HepG2 (cell line): Measurements from ENCODE around the gene RAB6B. TPM values are rescaled to one million over a fixed set of nuclear protein-coding genes. Genes with fewer than 3 reads are reported as not detected.

ENCODE experiments used
- ATF1 ChIP-seq: IDR thresholded peaks from 2 replicates; pipeline ENCODE4 v1.6.1; 2016; ENCODE audit warnings: mild to moderate bottlenecking, control low read depth
- ATF5 ChIP-seq: sonication (generic); formaldehyde crosslinking; IDR thresholded peaks from 2 replicates; pipeline ENCODE4 v1.4.0; 2020; ENCODE audit warnings: mild to moderate bottlenecking, low read depth, missing genetic modification reagents
- CENPBD1 ChIP-seq: sonication (generic); formaldehyde crosslinking; IDR thresholded peaks from 2 replicates; pipeline ENCODE4 v1.8.0; 2022; ENCODE audit warnings: missing genetic modification reagents, low read depth, mild to moderate bottlenecking, borderline replicate concordance
- DMAP1 ChIP-seq: IDR thresholded peaks from 2 replicates; pipeline ENCODE4 v1.6.1; 2016
- GRHL1 ChIP-seq: sonication (generic); formaldehyde crosslinking; conservative IDR thresholded peaks from 2 replicates; pipeline ENCODE4 v1.8.0; 2022; ENCODE audit warnings: missing genetic modification reagents
- HNRNPUL1 ChIP-seq: fragments of 200-400 bp; formaldehyde crosslinking; IDR thresholded peaks from 2 replicates; pipeline ENCODE4 v1.6.1; 2017; ENCODE audit warnings: low read depth, mild to moderate bottlenecking, low read length, moderate library complexity
- IRF2 ChIP-seq: IDR thresholded peaks from 2 replicates; pipeline ENCODE4 v1.6.1; 2018; ENCODE audit warnings: missing genetic modification reagents, missing compliant biosample characterization
- KAT7 ChIP-seq: IDR thresholded peaks from 2 replicates; pipeline ENCODE4 v1.6.1; 2018; ENCODE audit warnings: borderline replicate concordance, missing compliant biosample characterization
- MAFF ChIP-seq: IDR thresholded peaks from 2 replicates; pipeline ENCODE4 v1.6.1; 2011; ENCODE audit warnings: low read depth, low read length, improper control_type of control experiment
- RFXAP ChIP-seq: sonication (generic); formaldehyde crosslinking; IDR thresholded peaks from 2 replicates; pipeline ENCODE4 v1.4.0; 2020; ENCODE audit warnings: missing genetic modification reagents, borderline replicate concordance
- SOX6 ChIP-seq, 2 experiments: fragments of 450-650 bp in 1 of 2; sonication (generic) in 1 of 2; formaldehyde crosslinking in 1 of 2; IDR thresholded peaks; 2 replicates each; pipeline versions ENCODE4 v1.4.0 to v1.6.1; 2017 to 2020; ENCODE audit warnings: antibody characterized with exemption in 1 of 2, mild to moderate bottlenecking in 1 of 2, missing genetic modification reagents in 1 of 2
- TCF7 ChIP-seq: sonication (generic); IDR thresholded peaks from 2 replicates; pipeline ENCODE4 v1.6.1; 2016; ENCODE audit warnings: antibody characterized with exemption, low read depth
- XBP1 ChIP-seq: sonication (generic); formaldehyde crosslinking; IDR thresholded peaks from 2 replicates; pipeline ENCODE4 v1.5.0; 2020; ENCODE audit warnings: missing genetic modification reagents
- ZNF709 ChIP-seq: sonication (generic); formaldehyde crosslinking; IDR thresholded peaks from 2 replicates; pipeline ENCODE4 v1.5.0; 2020; ENCODE audit warnings: mild to moderate bottlenecking, missing genetic modification reagents
- polyA plus RNA-seq, 8 experiments: library from polyadenylated mRNA; depleted of rRNA in 3 of 8; stranded (reverse) in 7 of 8; unstranded in 1 of 8; fragments of >200 nt; fragmentation: Illumina TruSeq in 4 of 8; extraction: Trizol in 4 of 8; gene quantifications; 2 replicates each; pipeline versions ENCODE4 v1.2.1 to v1.2.3, GENCODE V29; 2011 to 2016; ENCODE audit warnings: low read depth in 4 of 8, missing spikeins in 1 of 8, mixed read lengths in 1 of 8; ENCODE audit not compliant: insufficient read depth in 1 of 8
- total RNA-seq, 5 experiments: library from RNA; depleted of rRNA; stranded (reverse); fragments of >200 nt; fragmentation: Illumina TruSeq; extraction: Trizol; gene quantifications; 2 replicates each; pipeline ENCODE4 v1.2.3, GENCODE V29; 2016; ENCODE audit warnings: low read depth in 1 of 5
- TF ChIP-seq, protein P1 (sequence below): sonication (generic); formaldehyde crosslinking; IDR thresholded peaks from 2 replicates; pipeline ENCODE4 v1.5.0; 2020; ENCODE audit warnings: mild to moderate bottlenecking, missing genetic modification reagents
- TF ChIP-seq, protein P2 (sequence below): sonication (generic); formaldehyde crosslinking; IDR thresholded peaks from 2 replicates; pipeline ENCODE4 v1.9.0; 2022; ENCODE audit warnings: missing genetic modification reagents, mild to moderate bottlenecking, borderline replicate concordance
- TF ChIP-seq, protein P3 (sequence below): sonication (generic); formaldehyde crosslinking; IDR thresholded peaks from 2 replicates; pipeline ENCODE4 v1.4.0; 2020; ENCODE audit warnings: missing genetic modification reagents, borderline replicate concordance

RAB6B gene
- total and polyA plus RNA-seq, 2 of the 13 experiments (the other 11 are each of a cell fraction or from before 2014, with no cell fraction given) = 0.16 TPM; not detected in 1

DNA sequence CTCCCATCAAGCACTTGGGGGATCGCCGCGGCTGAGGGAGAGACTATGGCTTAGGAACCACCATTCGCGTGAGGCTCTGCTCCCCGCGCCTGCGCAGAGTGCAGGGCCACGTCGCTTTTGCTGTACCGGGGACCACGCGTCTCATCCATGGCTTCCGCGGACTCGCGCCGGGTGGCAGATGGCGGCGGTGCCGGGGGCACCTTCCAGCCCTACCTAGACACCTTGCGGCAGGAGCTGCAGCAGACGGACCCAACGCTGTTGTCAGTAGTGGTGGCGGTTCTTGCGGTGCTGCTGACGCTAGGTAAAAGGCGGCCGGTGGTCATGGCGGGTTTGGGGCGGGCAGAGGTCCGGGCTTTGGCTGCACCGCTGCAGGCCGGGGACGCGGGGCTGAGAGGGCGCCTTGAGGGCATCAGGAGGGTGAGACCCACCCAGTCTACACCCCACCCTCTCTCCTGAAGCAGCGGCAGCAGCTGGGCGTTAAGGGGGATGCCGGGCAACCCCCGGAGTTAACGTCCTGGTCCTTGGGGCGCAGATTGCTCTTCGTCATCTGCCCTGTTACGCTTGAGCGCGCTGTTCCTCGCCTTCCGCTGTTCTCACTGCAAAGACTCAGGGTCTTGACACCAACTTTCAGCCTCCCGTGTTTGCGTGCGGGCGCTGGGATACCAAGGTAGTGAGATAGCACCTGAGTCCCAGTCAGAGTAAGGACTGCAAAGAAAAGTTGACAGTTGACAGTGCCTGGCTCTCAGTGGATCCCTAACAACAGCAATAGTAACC, 89.8 kb downstream of the RAB6B start, which contains the start of gene SRPRB (continued):
- peak; percentile 82 for TF ChIP-seq RFXAP (CRISPR knock-in tag)
- TF ChIP-seq MAFF = no peak
- no peak; the same call in none of the 2 replicates for TF ChIP-seq KAT7 (CRISPR knock-in tag)
- TF ChIP-seq XBP1 (CRISPR knock-in tag) = peak; percentile 96
- TF ChIP-seq, protein P1, sequence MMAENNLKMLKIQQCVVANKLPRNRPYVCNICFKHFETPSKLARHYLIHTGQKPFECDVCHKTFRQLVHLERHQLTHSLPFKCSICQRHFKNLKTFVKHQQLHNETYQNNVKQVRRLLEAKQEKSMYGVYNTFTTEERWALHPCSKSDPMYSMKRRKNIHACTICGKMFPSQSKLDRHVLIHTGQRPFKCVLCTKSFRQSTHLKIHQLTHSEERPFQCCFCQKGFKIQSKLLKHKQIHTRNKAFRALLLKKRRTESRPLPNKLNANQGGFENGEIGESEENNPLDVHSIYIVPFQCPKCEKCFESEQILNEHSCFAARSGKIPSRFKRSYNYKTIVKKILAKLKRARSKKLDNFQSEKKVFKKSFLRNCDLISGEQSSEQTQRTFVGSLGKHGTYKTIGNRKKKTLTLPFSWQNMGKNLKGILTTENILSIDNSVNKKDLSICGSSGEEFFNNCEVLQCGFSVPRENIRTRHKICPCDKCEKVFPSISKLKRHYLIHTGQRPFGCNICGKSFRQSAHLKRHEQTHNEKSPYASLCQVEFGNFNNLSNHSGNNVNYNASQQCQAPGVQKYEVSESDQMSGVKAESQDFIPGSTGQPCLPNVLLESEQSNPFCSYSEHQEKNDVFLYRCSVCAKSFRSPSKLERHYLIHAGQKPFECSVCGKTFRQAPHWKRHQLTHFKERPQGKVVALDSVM (CRISPR knock-in tag) = 0 out of 2 replicates have a peak, but pooled peaks have one; percentile 12
- peak; percentile 75 for TF ChIP-seq IRF2 (CRISPR knock-in tag)
- TF ChIP-seq, protein P2, sequence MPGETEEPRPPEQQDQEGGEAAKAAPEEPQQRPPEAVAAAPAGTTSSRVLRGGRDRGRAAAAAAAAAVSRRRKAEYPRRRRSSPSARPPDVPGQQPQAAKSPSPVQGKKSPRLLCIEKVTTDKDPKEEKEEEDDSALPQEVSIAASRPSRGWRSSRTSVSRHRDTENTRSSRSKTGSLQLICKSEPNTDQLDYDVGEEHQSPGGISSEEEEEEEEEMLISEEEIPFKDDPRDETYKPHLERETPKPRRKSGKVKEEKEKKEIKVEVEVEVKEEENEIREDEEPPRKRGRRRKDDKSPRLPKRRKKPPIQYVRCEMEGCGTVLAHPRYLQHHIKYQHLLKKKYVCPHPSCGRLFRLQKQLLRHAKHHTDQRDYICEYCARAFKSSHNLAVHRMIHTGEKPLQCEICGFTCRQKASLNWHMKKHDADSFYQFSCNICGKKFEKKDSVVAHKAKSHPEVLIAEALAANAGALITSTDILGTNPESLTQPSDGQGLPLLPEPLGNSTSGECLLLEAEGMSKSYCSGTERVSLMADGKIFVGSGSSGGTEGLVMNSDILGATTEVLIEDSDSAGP (CRISPR knock-in tag) = peak; percentile 90; the same call in 1 of the 2 replicates
- TF ChIP-seq CENPBD1 = no peak
- no peak for TF ChIP-seq HNRNPUL1
- TF ChIP-seq SOX6 (IDR thresholded peaks at IDR 0.05) = no peak
- peak; percentile 28; the same call in 1 of the 2 replicates for TF ChIP-seq SOX6 (CRISPR knock-in tag; IDR thresholded peaks at IDR 0.05)
- no peak for TF ChIP-seq TCF7
- TF ChIP-seq ATF5 (CRISPR knock-in tag) = 0 out of 2 replicates have a peak, but pooled peaks have one; percentile 66
- TF ChIP-seq ZNF709 (CRISPR knock-in tag) = peak; percentile 63; the same call in 1 of the 2 replicates
- TF ChIP-seq, protein P3, sequence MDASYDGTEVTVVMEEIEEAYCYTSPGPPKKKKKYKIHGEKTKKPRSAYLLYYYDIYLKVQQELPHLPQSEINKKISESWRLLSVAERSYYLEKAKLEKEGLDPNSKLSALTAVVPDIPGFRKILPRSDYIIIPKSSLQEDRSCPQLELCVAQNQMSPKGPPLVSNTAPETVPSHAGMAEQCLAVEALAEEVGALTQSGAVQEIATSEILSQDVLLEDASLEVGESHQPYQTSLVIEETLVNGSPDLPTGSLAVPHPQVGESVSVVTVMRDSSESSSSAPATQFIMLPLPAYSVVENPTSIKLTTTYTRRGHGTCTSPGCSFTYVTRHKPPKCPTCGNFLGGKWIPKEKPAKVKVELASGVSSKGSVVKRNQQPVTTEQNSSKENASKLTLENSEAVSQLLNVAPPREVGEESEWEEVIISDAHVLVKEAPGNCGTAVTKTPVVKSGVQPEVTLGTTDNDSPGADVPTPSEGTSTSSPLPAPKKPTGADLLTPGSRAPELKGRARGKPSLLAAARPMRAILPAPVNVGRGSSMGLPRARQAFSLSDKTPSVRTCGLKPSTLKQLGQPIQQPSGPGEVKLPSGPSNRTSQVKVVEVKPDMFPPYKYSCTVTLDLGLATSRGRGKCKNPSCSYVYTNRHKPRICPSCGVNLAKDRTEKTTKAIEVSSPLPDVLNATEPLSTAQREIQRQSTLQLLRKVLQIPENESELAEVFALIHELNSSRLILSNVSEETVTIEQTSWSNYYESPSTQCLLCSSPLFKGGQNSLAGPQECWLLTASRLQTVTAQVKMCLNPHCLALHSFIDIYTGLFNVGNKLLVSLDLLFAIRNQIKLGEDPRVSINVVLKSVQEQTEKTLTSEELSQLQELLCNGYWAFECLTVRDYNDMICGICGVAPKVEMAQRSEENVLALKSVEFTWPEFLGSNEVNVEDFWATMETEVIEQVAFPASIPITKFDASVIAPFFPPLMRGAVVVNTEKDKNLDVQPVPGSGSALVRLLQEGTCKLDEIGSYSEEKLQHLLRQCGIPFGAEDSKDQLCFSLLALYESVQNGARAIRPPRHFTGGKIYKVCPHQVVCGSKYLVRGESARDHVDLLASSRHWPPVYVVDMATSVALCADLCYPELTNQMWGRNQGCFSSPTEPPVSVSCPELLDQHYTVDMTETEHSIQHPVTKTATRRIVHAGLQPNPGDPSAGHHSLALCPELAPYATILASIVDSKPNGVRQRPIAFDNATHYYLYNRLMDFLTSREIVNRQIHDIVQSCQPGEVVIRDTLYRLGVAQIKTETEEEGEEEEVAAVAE (CRISPR knock-in tag) = 0 out of 2 replicates have a peak, but pooled peaks have one; percentile 26
- peak; percentile 99 for TF ChIP-seq DMAP1
- TF ChIP-seq GRHL1 (CRISPR knock-in tag) = no peak
- no peak; the same call in 1 of the 2 replicates for TF ChIP-seq ATF1
